Stimulated activated CD8-positive, alpha-beta memory T cell treated with anti-CD3 and anti-CD28 coated beads, Interleukin-15, amount 100 ng/mL, for 1 hour (primary cell): Measurements from ENCODE around the gene ENAH.
"Not testable (repeated sequence)": the region's sequence is repeated elsewhere in the genome, so short reads cannot be mapped to it uniquely, and the experiment has no call there.

Experiments
- DNase-seq: peaks from one replicate; pipeline ENCODE4 v3.0.0-alpha.2; 2020; ENCODE audit warnings: low read depth

ENAH gene

GRCh38 chr1:225674381-225674780, 21.5 kb upstream of the ENAH start:
- DNase-seq, result no peak

GRCh38 chr1:225670806-225671733, 18.1 kb upstream of the ENAH start:
- no peak for DNase-seq

- DNase-seq, result no peak
These were observed 17.4 kb upstream of the ENAH start for GRCh38 chr1:225670356-225670755.

- no peak for DNase-seq
These were observed 15.3 kb upstream of the ENAH start for GRCh38 chr1:225668222-225668621.

GRCh38 chr1:225667362-225667761, 14.4 kb upstream of the ENAH start:
- DNase-seq, result no peak

- DNase-seq, result no peak
These were observed 13.6 kb upstream of the ENAH start for GRCh38 chr1:225666495-225666894.

GRCh38 chr1:225664762-225665161, 11.8 kb upstream of the ENAH start:
- no peak for DNase-seq

- DNase-seq, result no peak
These were observed 9.2 kb upstream of the ENAH start for GRCh38 chr1:225662155-225662554.

- no peak for DNase-seq
These were observed 7.6 kb upstream of the ENAH start for GRCh38 chr1:225660544-225660946.

- DNase-seq, result no peak
These were observed 5.1 kb upstream of the ENAH start for GRCh38 chr1:225658041-225658440.

GRCh38 chr1:225657462-225657989, 4.6 kb upstream of the ENAH start:
- DNase-seq, result no peak

- DNase-seq, result not testable (repeated sequence)
These were observed 3.3 kb upstream of the ENAH start for GRCh38 chr1:225656259-225656655.

GRCh38 chr1:225655509-225656258, 2.8 kb upstream of the ENAH start:
- DNase-seq, result no peak

GRCh38 chr1:225654688-225655508, 2.0 kb upstream of the ENAH start:
- DNase-seq, result no peak

- no peak for DNase-seq
These were observed 1.3 kb upstream of the ENAH start for GRCh38 chr1:225654277-225654597.

GRCh38 chr1:225653463-225654276, 747 bp upstream of the ENAH start:
- no peak for DNase-seq

- DNase-seq, result no peak
These were observed 823 bp downstream of the ENAH start for GRCh38 chr1:225651872-225652728.

GRCh38 chr1:225651376-225651871, 1.5 kb downstream of the ENAH start:
- DNase-seq, result no peak

GRCh38 chr1:225650179-225650578, 2.7 kb downstream of the ENAH start:
- no peak for DNase-seq
